Smooth muscle cell (in vitro differentiated cells): ENCODE measurements around the gene PBRM1. TPM values are rescaled to one million over a fixed set of nuclear protein-coding genes. Genes with fewer than 3 reads are reported as not detected.

Source experiments
- DNase-seq: peaks from one replicate; lab custom pipeline; 2025; ENCODE audit not compliant: unreplicated experiment; lab: John Stamatoyannopoulos, UW
- H2AFZ ChIP-seq: fragments of 200-600 bp; sonication (generic); 2 replicates; pipeline ENCODE4 v1.6.0; 2016; ENCODE audit warnings: antibody characterized with exemption, low read depth, mild to moderate bottlenecking
- H3F3A ChIP-seq: fragments of 200-600 bp; sonication (generic); 2 replicates; pipeline ENCODE4 v1.6.0; 2017; ENCODE audit warnings: antibody characterized with exemption, low read depth
- H3K27ac ChIP-seq: fragments of 200-600 bp; sonication (generic); 2 replicates; pipeline ENCODE4 v1.5.1; 2016; ENCODE audit warnings: low read depth, mild to moderate bottlenecking
- H3K27me3 ChIP-seq: fragments of 200-600 bp; sonication (generic); 2 replicates; pipeline ENCODE4 v1.6.1; 2016; ENCODE audit warnings: low read depth, mild to moderate bottlenecking
- H3K36me3 ChIP-seq: fragments of 200-600 bp; sonication (generic); 2 replicates; pipeline ENCODE4 v1.5.1; 2016; ENCODE audit warnings: low read depth
- H3K4me1 ChIP-seq: fragments of 200-600 bp; sonication (generic); 2 replicates; pipeline ENCODE4 v1.5.1; 2016; ENCODE audit warnings: low read depth
- H3K4me2 ChIP-seq: fragments of 200-600 bp; sonication (generic); 2 replicates; pipeline ENCODE4 v1.6.0; 2016; ENCODE audit warnings: mild to moderate bottlenecking
- H3K4me3 ChIP-seq: fragments of 200-600 bp; sonication (generic); 2 replicates; pipeline ENCODE4 v1.5.1; 2016; ENCODE audit warnings: mild to moderate bottlenecking
- H3K79me2 ChIP-seq: fragments of 200-600 bp; sonication (generic); 2 replicates; pipeline ENCODE4 v1.6.0; 2016; ENCODE audit warnings: low read depth, mild to moderate bottlenecking
- H3K9ac ChIP-seq: fragments of 200-600 bp; sonication (generic); 2 replicates; pipeline ENCODE4 v1.6.0; 2016; ENCODE audit warnings: low read depth
- H3K9me3 ChIP-seq: fragments of 200-600 bp; sonication (generic); replicated peaks from 2 replicates; pipeline ENCODE4 v1.5.1; 2016; ENCODE audit warnings: low read depth
- H4K20me1 ChIP-seq: fragments of 200-600 bp; sonication (generic); 2 replicates; pipeline ENCODE4 v1.6.0; 2016; ENCODE audit warnings: low read depth
- WGBS: methylation state at CpG from one replicate; pipeline ENCODE4 v1.1.7; 2016; ENCODE audit warnings: low lambda C conversion rate; 5-methylcytosine and 5-hydroxymethylcytosine counted together
- polyA plus RNA-seq: library from polyadenylated mRNA; unstranded; fragments of >200 nt; fragmentation: Nextera tagmentation; extraction: Ambion mirVana; gene quantifications from 2 replicates; pipeline ENCODE4 v1.2.1, GENCODE V29; 2016
- total RNA-seq: library from RNA; depleted of rRNA; stranded (reverse); fragments of >200 nt; gene quantifications from 2 replicates; pipeline ENCODE4 v1.2.3, GENCODE V29; 2014
- TF ChIP-seq, protein P1 (sequence below): fragments of 200-600 bp; sonication (generic); IDR thresholded peaks from 2 replicates; pipeline ENCODE4 v1.5.1; 2017; ENCODE audit warnings: borderline replicate concordance, mild to moderate bottlenecking, antibody characterized with exemption; ENCODE audit not compliant: insufficient read depth, poor library complexity, severe bottlenecking

PBRM1 gene
- total and polyA plus RNA-seq, 2 experiments from 2014 or later = 27.6 to 62.8 TPM

DNA sequence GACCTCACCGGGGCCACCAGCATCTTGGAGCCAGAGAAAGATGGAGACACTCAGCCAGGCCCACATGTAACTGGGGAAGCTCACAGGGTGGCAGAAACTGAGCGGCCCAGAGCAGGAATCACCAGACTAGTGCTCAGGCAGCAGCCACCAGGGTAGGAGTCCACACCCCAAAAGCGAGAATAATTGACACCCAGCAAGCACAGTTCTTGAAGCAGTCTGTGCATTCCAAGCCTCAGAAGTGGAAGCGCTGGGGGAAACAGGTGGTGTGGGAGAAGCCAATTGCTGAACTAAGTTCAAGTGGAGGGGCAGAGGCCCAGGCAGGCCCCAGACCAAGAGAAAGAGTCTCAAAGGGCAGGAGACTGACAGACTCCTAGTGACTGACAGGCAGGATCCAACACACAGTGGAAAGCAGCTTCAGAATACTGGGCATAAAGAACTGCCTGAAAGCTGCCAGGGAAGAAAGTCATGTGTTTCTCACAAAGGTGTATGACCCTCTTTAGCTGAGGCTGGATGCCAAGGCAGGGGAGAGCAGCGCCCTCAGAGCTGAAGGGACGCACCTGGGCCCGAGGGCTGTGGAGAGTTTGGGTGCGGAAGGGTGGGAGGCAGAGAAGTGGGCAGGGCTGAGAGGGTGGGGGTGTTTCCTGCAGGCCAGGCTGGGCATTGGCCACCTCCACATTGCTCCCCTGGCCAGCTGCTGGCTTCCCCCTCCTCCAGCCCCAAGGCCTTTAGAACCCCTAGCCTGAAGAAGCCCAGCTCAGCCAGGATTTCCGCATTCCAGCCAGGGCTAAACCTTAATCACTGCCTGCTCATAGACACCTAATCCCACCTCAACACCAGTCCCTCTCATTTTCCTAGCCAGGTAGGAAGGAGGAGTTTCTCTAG, 159.8 kb downstream of the PBRM1 start:
- H4K20me1 ChIP-seq = peaks cover 58% of the 10 kb centered on the region
- peaks cover 8% of the 10 kb centered on the region for H3K79me2 ChIP-seq
- no peaks in the 10 kb centered on the region for H3F3A ChIP-seq
- H3K4me1 ChIP-seq = peaks cover 2% of the 10 kb centered on the region
- H3K4me3 ChIP-seq = no peak overlapping the region
- H3K9ac ChIP-seq = no peak overlapping the region
- H3K27ac ChIP-seq = no peak overlapping the region
- TF ChIP-seq, protein P1, sequence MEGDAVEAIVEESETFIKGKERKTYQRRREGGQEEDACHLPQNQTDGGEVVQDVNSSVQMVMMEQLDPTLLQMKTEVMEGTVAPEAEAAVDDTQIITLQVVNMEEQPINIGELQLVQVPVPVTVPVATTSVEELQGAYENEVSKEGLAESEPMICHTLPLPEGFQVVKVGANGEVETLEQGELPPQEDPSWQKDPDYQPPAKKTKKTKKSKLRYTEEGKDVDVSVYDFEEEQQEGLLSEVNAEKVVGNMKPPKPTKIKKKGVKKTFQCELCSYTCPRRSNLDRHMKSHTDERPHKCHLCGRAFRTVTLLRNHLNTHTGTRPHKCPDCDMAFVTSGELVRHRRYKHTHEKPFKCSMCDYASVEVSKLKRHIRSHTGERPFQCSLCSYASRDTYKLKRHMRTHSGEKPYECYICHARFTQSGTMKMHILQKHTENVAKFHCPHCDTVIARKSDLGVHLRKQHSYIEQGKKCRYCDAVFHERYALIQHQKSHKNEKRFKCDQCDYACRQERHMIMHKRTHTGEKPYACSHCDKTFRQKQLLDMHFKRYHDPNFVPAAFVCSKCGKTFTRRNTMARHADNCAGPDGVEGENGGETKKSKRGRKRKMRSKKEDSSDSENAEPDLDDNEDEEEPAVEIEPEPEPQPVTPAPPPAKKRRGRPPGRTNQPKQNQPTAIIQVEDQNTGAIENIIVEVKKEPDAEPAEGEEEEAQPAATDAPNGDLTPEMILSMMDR = no peak
- H2AFZ ChIP-seq = no peak overlapping the region
- no peak overlapping the region for H3K4me2 ChIP-seq
- no peaks in the 10 kb centered on the region for H3K27me3 ChIP-seq
- 97% methylated on average over 9 of the region's 9 CpGs for WGBS
- no peak for DNase-seq
- no peaks in the 10 kb centered on the region for H3K9me3 ChIP-seq
- H3K36me3 ChIP-seq = no peaks in the 10 kb centered on the region

DNA sequence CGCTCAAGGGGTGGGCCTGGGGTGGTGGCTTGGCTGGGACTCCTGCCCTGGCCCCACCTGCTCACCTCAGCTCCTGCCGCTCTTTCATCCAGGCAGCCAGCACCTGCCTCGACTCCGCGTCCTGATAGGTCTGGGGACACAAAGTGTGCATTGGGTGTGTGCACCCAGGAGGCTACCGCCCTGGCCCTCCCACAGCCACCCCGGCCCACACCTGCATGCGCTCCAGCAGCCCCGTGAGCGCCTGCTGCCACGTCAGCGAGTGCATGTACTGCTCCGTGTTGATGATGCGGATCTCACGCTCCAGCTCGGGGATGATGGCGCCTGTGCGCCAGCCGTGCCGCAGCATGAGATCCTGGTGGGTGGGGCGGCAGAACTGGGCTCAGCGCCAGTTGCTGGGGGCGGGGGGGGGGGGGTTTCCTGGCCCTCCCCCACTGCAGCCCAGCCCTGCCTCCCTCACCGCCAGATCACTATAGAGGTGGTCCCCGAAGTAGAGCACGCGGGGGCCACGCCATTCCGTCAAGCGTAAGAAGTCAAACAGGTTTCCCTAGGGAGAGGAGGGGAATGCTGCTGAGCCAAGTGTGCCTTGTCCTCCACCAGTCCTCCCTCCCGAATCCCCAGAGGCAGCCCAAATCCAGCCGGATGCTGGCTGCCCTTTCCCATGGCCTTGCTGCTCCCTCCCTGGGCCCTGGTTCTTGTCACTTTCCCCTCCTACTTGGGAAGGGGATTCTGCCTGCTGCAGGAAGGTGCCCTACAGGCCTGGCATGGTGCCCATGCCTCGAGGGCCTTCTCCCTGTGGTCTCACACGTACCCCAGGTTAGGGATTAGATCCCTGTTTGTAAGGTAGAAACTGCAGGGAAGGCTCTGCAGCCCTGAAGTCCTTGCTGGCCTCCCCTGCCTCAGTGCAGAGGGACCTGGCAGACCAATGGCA, 160.7 kb downstream of the PBRM1 start:
- H3K27me3 ChIP-seq = no peaks in the 10 kb centered on the region
- no peak overlapping the region for H3K27ac ChIP-seq
- no peaks in the 10 kb centered on the region for H3K9me3 ChIP-seq
- DNase-seq = no peak
- H3K79me2 ChIP-seq = peaks cover 2% of the 10 kb centered on the region
- no peaks in the 10 kb centered on the region for H3K36me3 ChIP-seq
- no peaks in the 10 kb centered on the region for H3K4me1 ChIP-seq
- peaks cover 49% of the 10 kb centered on the region for H4K20me1 ChIP-seq
- H3K4me2 ChIP-seq = no peak overlapping the region
- 95% methylated on average over 29 of the region's 34 CpGs for WGBS
- H3F3A ChIP-seq = no peaks in the 10 kb centered on the region
- H3K4me3 ChIP-seq = no peak overlapping the region
- no peak overlapping the region for H3K9ac ChIP-seq
- no peak overlapping the region for H2AFZ ChIP-seq
- TF ChIP-seq, protein P1 = no peak

DNA sequence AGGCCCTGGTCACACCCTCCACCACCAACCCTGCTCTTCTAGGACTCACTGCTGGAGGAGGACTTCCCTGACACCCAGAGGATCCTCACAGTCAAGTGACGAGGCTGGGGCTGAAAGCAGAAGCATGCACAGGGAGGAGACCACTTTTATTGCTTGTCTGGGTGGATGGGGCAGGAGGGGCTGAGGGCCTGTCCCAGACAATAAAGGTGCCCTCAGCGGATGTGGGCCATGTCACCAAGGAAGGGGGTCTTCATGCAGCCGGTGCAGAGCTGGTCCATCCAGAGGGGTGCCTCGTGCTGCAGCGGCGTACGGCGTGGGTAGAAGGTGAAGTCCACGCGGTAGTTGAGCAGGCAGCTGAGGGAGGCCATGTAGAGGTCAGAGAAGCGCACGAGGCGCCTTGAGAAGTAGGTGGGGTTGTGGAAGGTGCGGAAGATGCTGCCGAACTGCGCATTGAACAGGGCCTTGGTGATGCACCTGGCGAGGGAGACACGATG, 161.4 kb downstream of the PBRM1 start:
- H3K4me3 ChIP-seq = no peak overlapping the region
- no peak overlapping the region for H3K27ac ChIP-seq
- no peaks in the 10 kb centered on the region for H3K79me2 ChIP-seq
- H3K4me1 ChIP-seq = no peaks in the 10 kb centered on the region
- H3K36me3 ChIP-seq = no peaks in the 10 kb centered on the region
- no peaks in the 10 kb centered on the region for H3K27me3 ChIP-seq
- no peak overlapping the region for H3K9ac ChIP-seq
- peaks cover 42% of the 10 kb centered on the region for H4K20me1 ChIP-seq
- H2AFZ ChIP-seq = no peak overlapping the region
- H3K9me3 ChIP-seq = no peaks in the 10 kb centered on the region
- TF ChIP-seq, protein P1 = no peak
- H3K4me2 ChIP-seq = no peak overlapping the region
- DNase-seq = no peak
- WGBS = 97% methylated on average over 18 of the region's 18 CpGs
- H3F3A ChIP-seq = no peaks in the 10 kb centered on the region
